ENCODE data around the gene HEATR9.

The HEATR9 gene

GRCh38 chr17:35890774-35891155, 22.1 kb upstream of the HEATR9 start:
- Histone ChIP-seq H3K4me3 (ENCODE audit: low read length) (no peak overlapping the region), H3K36me3 (ENCODE audit: control insufficient read depth, insufficient read depth, low read length) (no peaks in the 10 kb centered on the region), H3K27me3 (ENCODE audit: control insufficient read depth, insufficient read depth, low read length) (no peaks in the 10 kb centered on the region), H3K9ac (ENCODE audit: low read length) (no peak overlapping the region), H3K9me3 (ENCODE audit: control insufficient read depth, low read length) (no peaks in the 10 kb centered on the region), H3K4me1 (ENCODE audit: control insufficient read depth, insufficient read depth, low read length) (no peaks in the 10 kb centered on the region)

GRCh38 chr17:35889818-35890773, 21.4 kb upstream of the HEATR9 start:
- no peaks in the 10 kb centered on the region for H3K9me3 ChIP-seq (ENCODE audit: control insufficient read depth, low read length)
- H3K36me3 ChIP-seq (ENCODE audit: control insufficient read depth, insufficient read depth, low read length), result no peaks in the 10 kb centered on the region
- H3K9ac ChIP-seq (ENCODE audit: low read length), result no peak overlapping the region
- H3K4me3 ChIP-seq (ENCODE audit: low read length), result no peak overlapping the region
- H3K4me1 ChIP-seq (ENCODE audit: control insufficient read depth, insufficient read depth, low read length), result no peaks in the 10 kb centered on the region
- H3K27me3 ChIP-seq (ENCODE audit: control insufficient read depth, insufficient read depth, low read length), result no peaks in the 10 kb centered on the region

- H3K27me3 ChIP-seq (ENCODE audit: control insufficient read depth, insufficient read depth, low read length), result no peaks in the 10 kb centered on the region
- H3K4me3 ChIP-seq (ENCODE audit: low read length), result no peak overlapping the region
- no peaks in the 10 kb centered on the region for H3K36me3 ChIP-seq (ENCODE audit: control insufficient read depth, insufficient read depth, low read length)
- H3K9ac ChIP-seq (ENCODE audit: low read length), result no peak overlapping the region
- no peaks in the 10 kb centered on the region for H3K9me3 ChIP-seq (ENCODE audit: control insufficient read depth, low read length)
- H3K4me1 ChIP-seq (ENCODE audit: control insufficient read depth, insufficient read depth, low read length), result no peaks in the 10 kb centered on the region
These were observed 20.6 kb upstream of the HEATR9 start for GRCh38 chr17:35889241-35889640.

GRCh38 chr17:35879773-35880654, 11.3 kb upstream of the HEATR9 start, which contains the start of gene CCL5:
Gene CCL5, minus strand, starts transcription at chr17:35880360.
- Histone ChIP-seq H3K9ac (ENCODE audit: low read length) (no peak within 1 kb of the TSS), H3K27me3 (ENCODE audit: control insufficient read depth, insufficient read depth, low read length) (no peaks in the 10 kb centered on the region), H3K36me3 (ENCODE audit: control insufficient read depth, insufficient read depth, low read length) (no peaks in the 10 kb centered on the region), H3K9me3 (ENCODE audit: control insufficient read depth, low read length) (no peaks in the 10 kb centered on the region), H3K4me1 (ENCODE audit: control insufficient read depth, insufficient read depth, low read length) (no peaks in the 10 kb centered on the region), H3K4me3 (ENCODE audit: low read length) (no peak within 1 kb of the TSS)

- H3K9me3 ChIP-seq (ENCODE audit: control insufficient read depth, low read length), result no peaks in the 10 kb centered on the region
- H3K4me1 ChIP-seq (ENCODE audit: control insufficient read depth, insufficient read depth, low read length), result no peaks in the 10 kb centered on the region
- no peaks in the 10 kb centered on the region for H3K36me3 ChIP-seq (ENCODE audit: control insufficient read depth, insufficient read depth, low read length)
- H3K27me3 ChIP-seq (ENCODE audit: control insufficient read depth, insufficient read depth, low read length), result no peaks in the 10 kb centered on the region
- H3K9ac ChIP-seq (ENCODE audit: low read length), result no peak overlapping the region
- no peak overlapping the region for H3K4me3 ChIP-seq (ENCODE audit: low read length)
These were observed 9.7 kb upstream of the HEATR9 start for GRCh38 chr17:35878361-35878760.

GRCh38 chr17:35877345-35878029, 8.8 kb upstream of the HEATR9 start:
- H3K4me1 ChIP-seq (ENCODE audit: control insufficient read depth, insufficient read depth, low read length), result no peaks in the 10 kb centered on the region
- H3K27me3 ChIP-seq (ENCODE audit: control insufficient read depth, insufficient read depth, low read length), result no peaks in the 10 kb centered on the region
- no peak overlapping the region for H3K4me3 ChIP-seq (ENCODE audit: low read length)
- H3K9ac ChIP-seq (ENCODE audit: low read length), result no peak overlapping the region
- no peaks in the 10 kb centered on the region for H3K36me3 ChIP-seq (ENCODE audit: control insufficient read depth, insufficient read depth, low read length)
- no peaks in the 10 kb centered on the region for H3K9me3 ChIP-seq (ENCODE audit: control insufficient read depth, low read length)

- H3K9me3 ChIP-seq (ENCODE audit: control insufficient read depth, low read length), result no peaks in the 10 kb centered on the region
- H3K9ac ChIP-seq (ENCODE audit: low read length), result no peak overlapping the region
- no peaks in the 10 kb centered on the region for H3K27me3 ChIP-seq (ENCODE audit: control insufficient read depth, insufficient read depth, low read length)
- no peaks in the 10 kb centered on the region for H3K4me1 ChIP-seq (ENCODE audit: control insufficient read depth, insufficient read depth, low read length)
- H3K36me3 ChIP-seq (ENCODE audit: control insufficient read depth, insufficient read depth, low read length), result no peaks in the 10 kb centered on the region
- no peak overlapping the region for H3K4me3 ChIP-seq (ENCODE audit: low read length)
These were observed 7.8 kb upstream of the HEATR9 start for GRCh38 chr17:35876534-35876933.

GRCh38 chr17:35875800-35876139, 7.1 kb upstream of the HEATR9 start:
- Histone ChIP-seq H3K36me3 (ENCODE audit: control insufficient read depth, insufficient read depth, low read length) (no peaks in the 10 kb centered on the region), H3K4me1 (ENCODE audit: control insufficient read depth, insufficient read depth, low read length) (no peaks in the 10 kb centered on the region), H3K27me3 (ENCODE audit: control insufficient read depth, insufficient read depth, low read length) (no peaks in the 10 kb centered on the region), H3K9me3 (ENCODE audit: control insufficient read depth, low read length) (no peaks in the 10 kb centered on the region), H3K9ac (ENCODE audit: low read length) (no peak overlapping the region), H3K4me3 (ENCODE audit: low read length) (no peak overlapping the region)

- Histone ChIP-seq H3K27me3 (ENCODE audit: control insufficient read depth, insufficient read depth, low read length) (no peaks in the 10 kb centered on the region), H3K4me1 (ENCODE audit: control insufficient read depth, insufficient read depth, low read length) (no peaks in the 10 kb centered on the region), H3K9me3 (ENCODE audit: control insufficient read depth, low read length) (no peaks in the 10 kb centered on the region), H3K9ac (ENCODE audit: low read length) (no peak overlapping the region), H3K4me3 (ENCODE audit: low read length) (no peak overlapping the region), H3K36me3 (ENCODE audit: control insufficient read depth, insufficient read depth, low read length) (no peaks in the 10 kb centered on the region)
These were observed 6.5 kb upstream of the HEATR9 start for GRCh38 chr17:35875072-35875799.

GRCh38 chr17:35872196-35872980, 3.7 kb upstream of the HEATR9 start:
- Histone ChIP-seq H3K4me3 (ENCODE audit: low read length) (no peak overlapping the region), H3K4me1 (ENCODE audit: control insufficient read depth, insufficient read depth, low read length) (no peaks in the 10 kb centered on the region), H3K36me3 (ENCODE audit: control insufficient read depth, insufficient read depth, low read length) (no peaks in the 10 kb centered on the region), H3K27me3 (ENCODE audit: control insufficient read depth, insufficient read depth, low read length) (no peaks in the 10 kb centered on the region), H3K9me3 (ENCODE audit: control insufficient read depth, low read length) (no peaks in the 10 kb centered on the region), H3K9ac (ENCODE audit: low read length) (no peak overlapping the region)
